ENCODE data around the gene EPB41L1. TPM values are rescaled to one million over a fixed set of nuclear protein-coding genes. Genes with fewer than 3 reads are reported as not detected.

The EPB41L1 gene
- total RNA-seq, 2 donors from 2014 or later = 0.23 to 0.40 TPM

GRCh38 chr20:36152261-36152660 lies 2.3 kb upstream of the EPB41L1 start:
- no peak overlapping the region for H3K4me3 Mint-ChIP-seq
- H3K36me3 Mint-ChIP-seq (ENCODE audit: low read depth) = peaks cover 2% of the 10 kb centered on the region
- H3K27ac Mint-ChIP-seq = no peak overlapping the region
- peaks cover 8% of the 10 kb centered on the region for H3K4me1 Mint-ChIP-seq
- no peaks in the 10 kb centered on the region for H3K9me3 ChIP-seq (ENCODE audit: control insufficient read depth, low read length, poor library complexity, severe bottlenecking)
- H3K27me3 Mint-ChIP-seq = peaks cover 68% of the 10 kb centered on the region
- ATAC-seq (no peak), DNase-seq (no peak)

DNA sequence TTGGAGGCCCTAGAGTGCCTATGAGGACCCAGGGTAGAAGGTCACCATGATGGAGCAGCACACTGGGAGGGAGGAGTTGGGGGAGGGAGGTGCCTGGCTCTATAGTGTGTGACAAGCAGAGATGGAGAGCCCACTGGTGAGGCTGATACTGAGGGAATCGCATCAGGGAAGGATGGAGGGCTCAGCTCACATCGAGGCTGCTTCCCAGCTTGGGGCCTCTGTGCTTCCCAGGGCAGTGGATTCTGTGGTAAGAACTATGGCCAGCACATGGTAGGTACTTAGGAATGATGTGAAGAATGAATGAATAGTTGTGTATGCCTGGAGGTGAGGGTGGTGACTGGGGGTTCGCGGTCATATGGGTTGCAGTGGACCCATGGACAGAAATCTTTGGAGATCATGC lies 1.3 kb upstream of the EPB41L1 start:
- no peak overlapping the region for H3K27ac Mint-ChIP-seq
- H3K27me3 Mint-ChIP-seq = peaks cover 69% of the 10 kb centered on the region
- H3K36me3 Mint-ChIP-seq (ENCODE audit: low read depth) = peaks cover 2% of the 10 kb centered on the region
- peaks cover 6% of the 10 kb centered on the region for H3K4me1 Mint-ChIP-seq
- peak overlapping the region; percentile 79 for H3K4me3 Mint-ChIP-seq
- DNase-seq (no peak), ATAC-seq (no peak)
- H3K9me3 ChIP-seq (ENCODE audit: control insufficient read depth, low read length, poor library complexity, severe bottlenecking) = no peaks in the 10 kb centered on the region

DNA sequence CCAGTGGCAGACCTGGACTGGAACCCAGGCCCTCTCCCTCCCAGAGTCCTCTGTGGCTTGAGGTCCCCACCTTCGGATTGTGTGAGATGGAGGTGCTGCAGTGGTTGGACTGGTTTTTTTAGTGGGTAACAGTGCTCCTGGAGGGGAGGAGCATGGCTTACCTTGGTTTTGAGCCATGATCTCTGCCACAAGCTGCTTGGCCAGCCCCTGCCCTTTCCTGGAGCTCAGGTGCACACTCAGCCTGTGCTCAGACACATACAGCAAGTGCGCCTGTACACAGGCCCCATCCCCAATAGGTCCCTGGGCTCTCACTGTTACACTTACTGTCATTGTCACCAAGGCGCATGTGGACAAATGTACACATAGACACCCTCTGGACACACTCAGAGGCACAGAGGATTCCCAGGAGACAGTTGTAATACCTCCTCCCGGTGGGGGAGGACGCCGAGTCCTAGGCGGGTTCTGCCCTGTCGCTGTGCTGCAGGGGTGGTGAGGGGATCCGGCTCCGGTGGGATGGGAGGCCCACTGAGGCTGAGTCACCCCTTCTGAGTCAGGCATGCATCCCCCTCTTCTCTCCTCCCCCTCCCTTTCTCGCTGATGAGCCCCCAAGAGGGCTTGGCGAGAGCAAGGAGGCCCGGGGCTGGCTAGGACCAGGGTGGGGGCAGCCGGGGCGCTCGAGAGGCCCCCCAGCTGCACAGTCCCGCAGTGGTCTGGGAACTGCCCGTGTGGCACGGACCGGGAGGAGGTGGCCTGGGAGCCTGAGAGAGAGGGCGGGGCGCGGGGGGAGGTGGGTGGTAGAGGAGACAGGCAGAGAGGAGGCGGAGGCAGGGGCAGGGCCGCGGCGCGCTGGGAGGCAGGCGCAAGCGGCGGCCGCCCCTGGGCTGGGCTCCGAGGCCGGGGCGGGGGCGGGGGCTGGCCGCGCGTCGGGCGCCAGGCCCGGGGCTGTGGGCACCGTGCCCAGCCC lies 522 bp upstream of the EPB41L1 start:
- H3K27me3 Mint-ChIP-seq = peaks cover 62% of the 10 kb centered on the region
- DNase-seq (no peak), ATAC-seq (peak; percentile 62)
- H3K36me3 Mint-ChIP-seq (ENCODE audit: low read depth) = peaks cover 2% of the 10 kb centered on the region
- H3K4me3 Mint-ChIP-seq = peak overlapping the region; percentile 79
- H3K9me3 ChIP-seq (ENCODE audit: control insufficient read depth, low read length, poor library complexity, severe bottlenecking) = no peaks in the 10 kb centered on the region
- peaks cover 6% of the 10 kb centered on the region for H3K4me1 Mint-ChIP-seq
- no peak overlapping the region for H3K27ac Mint-ChIP-seq

- peaks cover 2% of the 10 kb centered on the region for H3K36me3 Mint-ChIP-seq (ENCODE audit: low read depth)
- no peaks in the 10 kb centered on the region for H3K9me3 ChIP-seq (ENCODE audit: control insufficient read depth, low read length, poor library complexity, severe bottlenecking)
- H3K27me3 Mint-ChIP-seq = peaks cover 67% of the 10 kb centered on the region
- H3K27ac Mint-ChIP-seq = no peak overlapping the region
- H3K4me3 Mint-ChIP-seq = peak overlapping the region; percentile 70
- H3K4me1 Mint-ChIP-seq = peaks cover 6% of the 10 kb centered on the region
- DNase-seq = no peak
- no peak for ATAC-seq
These were observed 1.1 kb downstream of the EPB41L1 start for GRCh38 chr20:36155629-36155971.

GRCh38 chr20:36155991-36156390 lies 1.5 kb downstream of the EPB41L1 start:
- H3K27me3 Mint-ChIP-seq = peaks cover 63% of the 10 kb centered on the region
- no peak overlapping the region for H3K27ac Mint-ChIP-seq
- H3K4me3 Mint-ChIP-seq = no peak overlapping the region
- H3K4me1 Mint-ChIP-seq = peaks cover 6% of the 10 kb centered on the region
- ATAC-seq = no peak
- DNase-seq = no peak
- H3K36me3 Mint-ChIP-seq (ENCODE audit: low read depth) = peaks cover 2% of the 10 kb centered on the region
- no peaks in the 10 kb centered on the region for H3K9me3 ChIP-seq (ENCODE audit: control insufficient read depth, low read length, poor library complexity, severe bottlenecking)

GRCh38 chr20:36157610-36158009 lies 3.1 kb downstream of the EPB41L1 start:
- H3K27me3 Mint-ChIP-seq = peaks cover 47% of the 10 kb centered on the region
- peaks cover 2% of the 10 kb centered on the region for H3K36me3 Mint-ChIP-seq (ENCODE audit: low read depth)
- ATAC-seq (no peak), DNase-seq (no peak)
- no peaks in the 10 kb centered on the region for H3K9me3 ChIP-seq (ENCODE audit: control insufficient read depth, low read length, poor library complexity, severe bottlenecking)
- peaks cover 6% of the 10 kb centered on the region for H3K4me1 Mint-ChIP-seq
- no peak overlapping the region for H3K4me3 Mint-ChIP-seq
- H3K27ac Mint-ChIP-seq = no peak overlapping the region

DNA sequence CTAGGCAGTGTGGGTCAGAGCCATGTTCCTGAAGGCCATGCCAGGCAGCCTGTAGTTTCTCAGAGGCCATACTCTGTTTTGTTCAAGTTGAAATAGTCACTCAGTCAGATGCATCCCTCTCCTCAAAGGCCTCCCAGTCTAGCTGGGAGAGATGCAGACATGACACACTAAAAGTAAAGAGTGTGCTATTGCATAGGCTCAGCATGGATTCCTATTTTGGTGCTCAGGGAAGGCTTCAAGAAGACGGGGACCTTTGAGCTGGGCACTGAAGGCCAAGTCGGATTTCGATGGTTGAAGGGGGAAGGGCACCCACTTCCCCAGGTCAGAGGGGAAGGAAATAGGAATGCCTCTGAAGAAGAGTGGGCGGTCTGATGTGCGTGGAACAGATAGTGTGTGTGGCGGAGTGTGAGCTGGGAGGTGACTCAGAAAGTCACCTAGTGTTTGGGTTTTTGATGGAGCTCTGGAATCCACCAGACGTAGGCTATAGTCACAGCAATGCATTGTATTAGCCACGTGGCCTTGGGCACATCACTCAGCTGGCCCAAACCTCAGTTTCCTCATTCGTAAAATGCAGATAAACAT lies 3.7 kb downstream of the EPB41L1 start:
- ATAC-seq (no peak), DNase-seq (no peak)
- Mint-ChIP-seq H3K36me3 (ENCODE audit: low read depth) (peaks cover 2% of the 10 kb centered on the region), H3K4me3 (no peak overlapping the region), H3K27ac (no peak overlapping the region), H3K4me1 (peaks cover 6% of the 10 kb centered on the region), H3K27me3 (peaks cover 43% of the 10 kb centered on the region)
- no peaks in the 10 kb centered on the region for H3K9me3 ChIP-seq (ENCODE audit: control insufficient read depth, low read length, poor library complexity, severe bottlenecking)

- no peak for DNase-seq
- Mint-ChIP-seq H3K27me3 (peaks cover 40% of the 10 kb centered on the region), H3K4me3 (no peak overlapping the region), H3K4me1 (peaks cover 6% of the 10 kb centered on the region), H3K36me3 (ENCODE audit: low read depth) (peaks cover 2% of the 10 kb centered on the region), H3K27ac (no peak overlapping the region)
- ATAC-seq = no peak
- no peaks in the 10 kb centered on the region for H3K9me3 ChIP-seq (ENCODE audit: control insufficient read depth, low read length, poor library complexity, severe bottlenecking)
These were observed 5.3 kb downstream of the EPB41L1 start for GRCh38 chr20:36159833-36160232.

GRCh38 chr20:36162272-36162966 lies 7.9 kb downstream of the EPB41L1 start:
- Mint-ChIP-seq H3K4me3 (no peak overlapping the region), H3K27ac (no peak overlapping the region), H3K36me3 (ENCODE audit: low read depth) (no peaks in the 10 kb centered on the region), H3K4me1 (no peaks in the 10 kb centered on the region), H3K27me3 (peaks cover 32% of the 10 kb centered on the region)
- no peaks in the 10 kb centered on the region for H3K9me3 ChIP-seq (ENCODE audit: control insufficient read depth, low read length, poor library complexity, severe bottlenecking)
- ATAC-seq (no peak), DNase-seq (no peak)

DNA sequence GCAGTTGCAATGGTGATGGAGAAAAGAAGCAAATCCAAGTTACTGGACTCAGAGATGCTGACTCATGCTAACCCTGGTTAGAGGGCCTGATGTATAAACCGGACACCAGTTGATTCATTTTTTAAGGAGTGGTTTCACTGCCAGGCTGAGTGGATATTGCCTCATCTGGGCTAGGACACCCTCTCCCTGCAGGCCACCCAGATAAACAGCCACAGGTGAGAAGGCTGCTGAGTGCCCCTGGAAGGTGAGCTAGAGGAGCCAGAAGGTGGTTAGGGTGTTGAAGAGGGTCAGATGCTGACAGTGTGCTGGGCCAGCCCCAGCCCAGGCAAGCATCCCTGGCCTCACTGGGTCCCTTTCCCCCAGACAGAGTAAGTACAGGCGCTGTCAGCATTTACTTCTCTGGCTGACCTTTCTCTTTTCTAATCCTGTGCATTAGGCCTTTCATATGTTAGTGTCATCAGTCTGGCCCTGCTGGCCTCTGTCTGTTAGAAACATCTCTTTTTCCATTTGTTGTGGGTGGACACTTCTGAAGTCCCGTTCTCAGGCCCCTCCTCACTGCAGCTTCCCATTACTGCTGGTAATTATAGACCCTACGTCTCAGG lies 13.5 kb downstream of the EPB41L1 start:
- no peaks in the 10 kb centered on the region for H3K4me1 Mint-ChIP-seq
- H3K27me3 Mint-ChIP-seq = peaks cover 24% of the 10 kb centered on the region
- no peak overlapping the region for H3K4me3 Mint-ChIP-seq
- no peak for ATAC-seq
- H3K36me3 Mint-ChIP-seq (ENCODE audit: low read depth) = peaks cover 2% of the 10 kb centered on the region
- no peaks in the 10 kb centered on the region for H3K9me3 ChIP-seq (ENCODE audit: control insufficient read depth, low read length, poor library complexity, severe bottlenecking)
- H3K27ac Mint-ChIP-seq = no peak overlapping the region
- DNase-seq = no peak

GRCh38 chr20:36170542-36171215 lies 16.1 kb downstream of the EPB41L1 start:
- H3K27ac Mint-ChIP-seq = no peak overlapping the region
- DNase-seq (no peak), ATAC-seq (no peak)
- peaks cover 2% of the 10 kb centered on the region for H3K36me3 Mint-ChIP-seq (ENCODE audit: low read depth)
- H3K4me1 Mint-ChIP-seq = peaks cover 4% of the 10 kb centered on the region
- no peaks in the 10 kb centered on the region for H3K9me3 ChIP-seq (ENCODE audit: control insufficient read depth, low read length, poor library complexity, severe bottlenecking)
- H3K27me3 Mint-ChIP-seq = peaks cover 27% of the 10 kb centered on the region
- H3K4me3 Mint-ChIP-seq = no peak overlapping the region

- H3K4me3 Mint-ChIP-seq = no peak overlapping the region
- peak overlapping the region; percentile 61 for H3K27ac Mint-ChIP-seq
- ATAC-seq (no peak), DNase-seq (no peak)
- H3K36me3 Mint-ChIP-seq (ENCODE audit: low read depth) = peaks cover 4% of the 10 kb centered on the region
- H3K9me3 ChIP-seq (ENCODE audit: control insufficient read depth, low read length, poor library complexity, severe bottlenecking) = no peaks in the 10 kb centered on the region
- peaks cover 4% of the 10 kb centered on the region for H3K4me1 Mint-ChIP-seq
- H3K27me3 Mint-ChIP-seq = peaks cover 22% of the 10 kb centered on the region
These were observed 19.0 kb downstream of the EPB41L1 start for GRCh38 chr20:36173451-36173933.

Measured in T-helper 17 cell (primary cell).